Ovary (tissue), 10 donors: Measurements from ENCODE around the gene GPR15. TPM values are rescaled to one million over a fixed set of nuclear protein-coding genes. Genes with fewer than 3 reads are reported as not detected.

Experiments used
- DNase-seq, 5 donors: peaks; one replicate each; pipeline ENCODE4 v3.0.0-alpha.2; 2019 to 2020
- H3K27ac ChIP-seq, 2 donors: fragments of 200-600 bp; one replicate each; pipeline versions ENCODE4 v1.5.1 to v1.8.0; 2019 to 2022
- H3K27me3 ChIP-seq: fragments of 200-600 bp; one replicate; pipeline ENCODE4 v1.8.0; 2022
- H3K36me3 ChIP-seq: fragments of 200-600 bp; sonication (generic); one replicate; pipeline ENCODE4 v1.5.1; 2019
- H3K4me1 ChIP-seq: one replicate; pipeline ENCODE4 v1.8.1; 2013; ENCODE audit warnings: mild to moderate bottlenecking, moderate library complexity; ENCODE audit not compliant: insufficient read depth
- H3K4me3 ChIP-seq: fragments of 200-600 bp; sonication (generic); one replicate; pipeline ENCODE4 v1.5.1; 2017
- H3K9me3 ChIP-seq, 2 donors: fragments of 200-600 bp in 1 of 2; sonication (generic) in 1 of 2; one replicate each; pipeline versions ENCODE4 v1.5.1 to v1.8.1; 2013 to 2019; ENCODE audit warnings: mild to moderate bottlenecking in 1 of 2, moderate library complexity in 1 of 2
- CTCF ChIP-seq, 3 donors: fragments of 450-650 bp in 2 of 3; fragments of 200-600 bp in 1 of 3; IDR thresholded peaks; one replicate each; pipeline versions ENCODE4 v1.5.1 to v1.8.0; 2016 to 2022; ENCODE audit warnings: antibody characterized with exemption in 3 of 3, mild to moderate bottlenecking in 1 of 3
- EP300 ChIP-seq: sonication (generic); formaldehyde crosslinking; IDR thresholded peaks from one replicate; pipeline ENCODE4 v1.6.1; 2017; ENCODE audit warnings: antibody characterized with exemption
- POLR2A ChIP-seq: fragments of 450-650 bp; IDR thresholded peaks from one replicate; pipeline ENCODE4 v1.6.1; 2017; ENCODE audit warnings: antibody characterized with exemption, mild to moderate bottlenecking, moderate library complexity
- WGBS, 3 donors: extraction: QIAGEN DNeasy Blood & Tissue Kit in 1 of 3; methylation state at CpG; one replicate each; pipeline versions ENCODE4 v1.1.5 to v1.1.7; 2013 to 2017; 5-methylcytosine and 5-hydroxymethylcytosine counted together
- intact Hi-C, 4 donors: fragments of 100-400 bp; cut with DNase I; formaldehyde crosslinking; loops; one replicate each; pipeline versions ENCODE4 v1.11.0 to v1.15.1; 2022 to 2023
- long read RNA-seq, 3 donors: library from polyadenylated mRNA in 2 of 3; unstranded in 2 of 3; transcript quantifications; one replicate each; pipeline ENCODE4 v2.0.0 and lab custom pipeline, GENCODE V29; 2021 to 2026
- polyA plus RNA-seq, 2 donors: library from polyadenylated mRNA; stranded (reverse); fragments of 200-250 nt in 1 of 2; fragments of 350-450 nt in 1 of 2; fragmentation: Illumina TruSeq in 1 of 2; extraction: RNeasy Lipid Tissue Mini Kit (QIAGEN cat#74804) in 1 of 2; gene quantifications; one replicate each; pipeline ENCODE4 v1.2.3, GENCODE V29; 2013 to 2014
- total RNA-seq, 7 donors: library from RNA; depleted of rRNA in 2 of 7; stranded (reverse); fragments of >200 nt in 2 of 7; fragmentation: NEBNext Ultra II Directional in 3 of 7; extraction: Animal tissue kit (Norgen Biotek cat#: 25700) in 3 of 7; gene quantifications; one replicate each; pipeline versions ENCODE4 v1.1.0 to v1.2.4, GENCODE V29; 2016 to 2023
- donor health status: DM: no; HTN: no; CAD: no; lungs with moderate emphysema.
- donor health status: DM: no; HTN: no; CAD: no.
- donor health status: Bipolar disorder and iron deficiency.
- donor health status: DM: yes; HTN: yes; CAD: no.
- donor health status: DM: no; HTN: no; CAD: no.
- donor health status: DM: yes; HTN: yes; CAD: no.

GPR15 gene
- total RNA-seq (under 1 TPM in 1 of 7 donors, not detected in 6; 0.23 TPM), polyA plus RNA-seq (not detected)
- long read RNA-seq, donor 1 = 0 reads
- long read RNA-seq, donor 2 = 0 reads
- long read RNA-seq, donor 3 = 0 reads

GRCh38 chr3:98531622-98532274, at the start of gene GPR15:
GPR15 (plus strand) TSS chr3:98531978; CDS start chr3:98532034, 56 bp downstream.
- Histone ChIP-seq H3K36me3 (no peaks in the 10 kb centered on the region), H3K9me3 (no peaks in the 10 kb centered on the region), H3K27ac (no peak within 1 kb of the TSS), H3K27me3 (no peaks in the 10 kb centered on the region), H3K4me3 (no peak within 1 kb of the TSS), H3K4me1 (no peaks in the 10 kb centered on the region)
- intact Hi-C loops = no loop called here
- no peak for DNase-seq
- WGBS, 3 donors = 77 to 83% (median 78%) methylated on average over 7 of the region's 7 CpGs
- TF ChIP-seq POLR2A = no peak
- no peak for TF ChIP-seq CTCF (IDR thresholded peaks at IDR 0.05)
- TF ChIP-seq EP300 = no peak

- Histone ChIP-seq H3K27ac (no peak overlapping the region), H3K9me3 (peaks cover 0 to 3% of the 10 kb centered on the region in 2 donors), H3K27me3 (no peaks in the 10 kb centered on the region), H3K4me3 (no peak overlapping the region), H3K4me1 (no peaks in the 10 kb centered on the region), H3K36me3 (no peaks in the 10 kb centered on the region)
- TF ChIP-seq CTCF (IDR thresholded peaks at IDR 0.05) (no peak), POLR2A (no peak)
- WGBS, 3 donors = 69 to 80% (median 70%) methylated on average over 3 of the region's 3 CpGs
- DNase-seq = no peak
- intact Hi-C loops = no loop called here
These were observed 48.9 kb upstream of the GPR15 start for GRCh38 chr3:98482717-98483482.

DNA sequence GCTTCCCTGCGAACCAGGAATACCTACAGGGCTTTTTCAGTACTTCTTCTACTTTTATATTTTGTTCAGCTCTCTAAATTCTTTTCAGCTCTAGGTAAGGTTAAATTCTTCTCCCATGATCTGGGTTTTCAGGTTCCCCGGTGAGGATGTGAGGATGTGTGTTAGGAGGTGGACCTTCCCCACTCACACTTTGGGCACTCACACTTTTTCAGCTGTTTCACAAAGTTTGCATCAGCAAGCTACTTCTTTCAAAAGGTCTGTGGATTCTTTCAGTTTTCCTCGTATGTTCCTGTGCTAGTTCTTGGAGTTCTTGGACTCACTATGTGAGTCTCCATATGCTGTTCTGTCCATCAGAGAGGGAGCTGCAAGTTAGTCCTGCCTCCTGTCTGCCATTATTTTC, 48.2 kb upstream of the GPR15 start:
- no peaks in the 10 kb centered on the region for H3K27me3 ChIP-seq
- H3K4me1 ChIP-seq = no peaks in the 10 kb centered on the region
- no peak for DNase-seq
- intact Hi-C loops = no loop called here
- TF ChIP-seq POLR2A = no peak
- no peak for TF ChIP-seq EP300
- TF ChIP-seq CTCF (IDR thresholded peaks at IDR 0.05) = no peak
- 81 to 88% (median 83%) methylated on average over 3 of the region's 3 CpGs for WGBS, 3 donors
- H3K27ac ChIP-seq = no peak overlapping the region
- H3K36me3 ChIP-seq = no peaks in the 10 kb centered on the region
- peaks cover 0 to 3% of the 10 kb centered on the region in 2 donors for H3K9me3 ChIP-seq
- no peak overlapping the region for H3K4me3 ChIP-seq

DNA sequence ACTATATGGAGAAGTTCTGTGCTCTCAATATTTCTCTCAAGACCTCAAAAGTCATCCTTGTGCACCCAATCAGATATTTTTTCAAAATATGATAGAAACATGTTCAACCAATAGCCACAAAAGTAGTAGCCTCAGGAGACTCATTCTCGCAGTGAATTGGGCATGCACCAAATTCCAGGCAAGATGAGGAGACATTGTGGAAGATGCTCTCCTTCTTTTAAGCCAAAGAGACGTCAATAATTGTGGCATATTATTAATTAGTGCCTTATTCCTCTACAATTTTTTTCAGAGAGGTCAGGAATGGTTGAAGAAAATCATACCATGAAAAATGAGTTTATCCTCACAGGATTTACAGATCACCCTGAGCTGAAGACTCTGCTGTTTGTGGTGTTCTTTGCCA, 34.4 kb upstream of the GPR15 start, which contains the start of gene OR5K2:
OR5K2 (plus strand) TSS at position 301 of the 400 bp plus-strand sequence; CDS start at position 301, 0 bp downstream.
- TF ChIP-seq CTCF (IDR thresholded peaks at IDR 0.05) = no peak
- no peak for TF ChIP-seq EP300
- no peak for TF ChIP-seq POLR2A
- Histone ChIP-seq H3K9me3 (no peaks in the 10 kb centered on the region), H3K36me3 (no peaks in the 10 kb centered on the region), H3K27ac (no peak within 1 kb of the TSS), H3K4me3 (no peak within 1 kb of the TSS), H3K4me1 (no peaks in the 10 kb centered on the region), H3K27me3 (no peaks in the 10 kb centered on the region)
- intact Hi-C loops = no loop called here
- WGBS, 3 donors = 80 to 87% (median 82%) methylated on average over 2 of the region's 2 CpGs
- DNase-seq = no peak
